ENCODE measurements around the gene BEGAIN.

GRCh38 chr14:100628225-100628624 is 41.0 kb upstream of the BEGAIN start:
- no peak for TF ChIP-seq EZH2 (IDR thresholded peaks at IDR 0.05; ENCODE audit: borderline replicate concordance, low read depth, low read length, severe bottlenecking)
- no peak for TF ChIP-seq POLR2AphosphoS5 (IDR thresholded peaks at IDR 0.05; ENCODE audit: insufficient read depth, low read depth, low read length)
- TF ChIP-seq, protein P1, sequence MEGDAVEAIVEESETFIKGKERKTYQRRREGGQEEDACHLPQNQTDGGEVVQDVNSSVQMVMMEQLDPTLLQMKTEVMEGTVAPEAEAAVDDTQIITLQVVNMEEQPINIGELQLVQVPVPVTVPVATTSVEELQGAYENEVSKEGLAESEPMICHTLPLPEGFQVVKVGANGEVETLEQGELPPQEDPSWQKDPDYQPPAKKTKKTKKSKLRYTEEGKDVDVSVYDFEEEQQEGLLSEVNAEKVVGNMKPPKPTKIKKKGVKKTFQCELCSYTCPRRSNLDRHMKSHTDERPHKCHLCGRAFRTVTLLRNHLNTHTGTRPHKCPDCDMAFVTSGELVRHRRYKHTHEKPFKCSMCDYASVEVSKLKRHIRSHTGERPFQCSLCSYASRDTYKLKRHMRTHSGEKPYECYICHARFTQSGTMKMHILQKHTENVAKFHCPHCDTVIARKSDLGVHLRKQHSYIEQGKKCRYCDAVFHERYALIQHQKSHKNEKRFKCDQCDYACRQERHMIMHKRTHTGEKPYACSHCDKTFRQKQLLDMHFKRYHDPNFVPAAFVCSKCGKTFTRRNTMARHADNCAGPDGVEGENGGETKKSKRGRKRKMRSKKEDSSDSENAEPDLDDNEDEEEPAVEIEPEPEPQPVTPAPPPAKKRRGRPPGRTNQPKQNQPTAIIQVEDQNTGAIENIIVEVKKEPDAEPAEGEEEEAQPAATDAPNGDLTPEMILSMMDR (IDR thresholded peaks at IDR 0.05; ENCODE audit: extremely low read depth in 1 of 2, insufficient read depth in 1 of 2, low read depth in 1 of 2, low read length in 2 of 2): no peak
- no peak for TF ChIP-seq FOS (IDR thresholded peaks at IDR 0.05; ENCODE audit: borderline replicate concordance, insufficient read depth, low read length)
- TF ChIP-seq, protein P2, sequence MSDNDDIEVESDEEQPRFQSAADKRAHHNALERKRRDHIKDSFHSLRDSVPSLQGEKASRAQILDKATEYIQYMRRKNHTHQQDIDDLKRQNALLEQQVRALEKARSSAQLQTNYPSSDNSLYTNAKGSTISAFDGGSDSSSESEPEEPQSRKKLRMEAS (IDR thresholded peaks at IDR 0.05; ENCODE audit: insufficient read depth, insufficient read length): no peak
- no peak for TF ChIP-seq POLR2A (IDR thresholded peaks at IDR 0.05; ENCODE audit: low read depth, low read length)
- TF ChIP-seq MYC (IDR thresholded peaks at IDR 0.05; ENCODE audit: low read depth, low read length): no peak
